Endothelial cell of umbilical vein (primary cell): ENCODE data around the gene SDC4. TPM values are rescaled to one million over a fixed set of nuclear protein-coding genes. Genes with fewer than 3 reads are reported as not detected.

ENCODE experiments used
- BruUV-seq: library from RNA; stranded (reverse); fragments of 400-500 nt; replicated peaks from 2 replicates; lab custom pipeline; 2021; lab: Mats Ljungman, UMichigan
- CTCF ChIA-PET: fragments of 300-600, 350-600 bp; sonication (Branson Sonifier 250); formaldehyde crosslinking; loops from one replicate; lab custom pipeline; 2021; ENCODE audit warnings: antibody characterized with exemption, inconsistent platforms; lab: Charles Lee
- POLR2A ChIA-PET: fragments of 300-600, 350-600 bp; sonication (Branson Sonifier 250); formaldehyde crosslinking; loops from one replicate; lab custom pipeline; 2021; ENCODE audit warnings: antibody characterized with exemption, inconsistent platforms; lab: Charles Lee
- DNase-seq: peaks from one replicate; pipeline ENCODE4 v3.0.0-alpha.2; 2011; ENCODE audit warnings: low read depth, low spot score
- FAIRE-seq: peaks from 2 replicates; lab custom pipeline; 2011; peaks lifted over from hg19 to GRCh38; lab: Jason Lieb, UNC
- H2AFZ ChIP-seq: 2 replicates; pipeline ENCODE4 v1.6.0; 2012; ENCODE audit warnings: low read depth, low read length, control low read depth, inconsistent platforms
- H3K27ac ChIP-seq: 2 replicates; pipeline ENCODE4 v1.5.1; 2011; ENCODE audit warnings: low read depth, mild to moderate bottlenecking, control low read depth, low read length, moderate library complexity; ENCODE audit not compliant: insufficient read depth
- H3K27me3 ChIP-seq, 2 experiments: 2 replicates each; pipeline versions ENCODE4 v1.6.0 to v1.6.1; 2011; ENCODE audit warnings: low read length in 2 of 2, mixed read lengths in 1 of 2; ENCODE audit not compliant: control insufficient read depth in 2 of 2, insufficient read depth in 2 of 2
- H3K36me3 ChIP-seq, 2 experiments: 2 replicates in 1 of 2; 3 replicates in 1 of 2; pipeline ENCODE4 v1.5.1; 2011; ENCODE audit warnings: low read length in 2 of 2, mild to moderate bottlenecking in 1 of 2, moderate library complexity in 1 of 2; ENCODE audit not compliant: control insufficient read depth in 2 of 2, insufficient read depth in 2 of 2; ENCODE audit errors: extremely low read depth in 1 of 2
- H3K4me1 ChIP-seq: 3 replicates; pipeline ENCODE4 v1.5.1; 2011; ENCODE audit warnings: mild to moderate bottlenecking, low read length; ENCODE audit not compliant: control insufficient read depth, insufficient read depth; ENCODE audit errors: extremely low read depth
- H3K4me2 ChIP-seq: 2 replicates; pipeline ENCODE4 v1.6.1; 2011; ENCODE audit warnings: low read length, control low read depth, mixed read lengths; ENCODE audit not compliant: insufficient read depth
- H3K4me3 ChIP-seq, 3 experiments: fragments of 200-600 bp in 1 of 3; sonication (generic), shearing (Covaris generic) in 1 of 3; replicated peaks in 1 of 3; 2 replicates each; pipeline ENCODE4 v1.5.1; 2011 to 2016; ENCODE audit warnings: control low read depth in 3 of 3, low read length in 3 of 3, mild to moderate bottlenecking in 2 of 3, inconsistent platforms in 1 of 3, low read depth in 1 of 3, moderate library complexity in 1 of 3; ENCODE audit not compliant: insufficient read depth in 1 of 3
- H3K79me2 ChIP-seq: 2 replicates; pipeline ENCODE4 v1.6.0; 2012; ENCODE audit warnings: low read length, inconsistent platforms; ENCODE audit not compliant: control insufficient read depth, insufficient read depth
- H3K9ac ChIP-seq: replicated peaks from 2 replicates; pipeline ENCODE3; 2011; ENCODE audit warnings: low read length, control low read depth; ENCODE audit not compliant: insufficient read depth; ENCODE audit errors: extremely low read depth
- H3K9me1 ChIP-seq: replicated peaks from 3 replicates; pipeline ENCODE4 v1.6.0; 2011; ENCODE audit warnings: mild to moderate bottlenecking, low read length; ENCODE audit not compliant: control insufficient read depth, insufficient read depth; ENCODE audit errors: extremely low read depth
- H3K9me3 ChIP-seq: replicated peaks from 2 replicates; pipeline ENCODE4 v1.5.1; 2012; ENCODE audit warnings: low read length, inconsistent platforms; ENCODE audit not compliant: control insufficient read depth, insufficient read depth
- H4K20me1 ChIP-seq: replicated peaks from 2 replicates; pipeline ENCODE3; 2011; ENCODE audit warnings: mild to moderate bottlenecking, low read length; ENCODE audit not compliant: control insufficient read depth, insufficient read depth; ENCODE audit errors: extremely low read depth
- CTCF ChIP-seq, 2 donors: IDR thresholded peaks; 1 replicate in 1 of 2; 2 replicates in 1 of 2; pipeline ENCODE4 v1.5.1; 2011; ENCODE audit warnings: low read length in 2 of 2, mild to moderate bottlenecking in 2 of 2, moderate library complexity in 2 of 2, control low read depth in 1 of 2, inconsistent platforms in 1 of 2, low read depth in 1 of 2; ENCODE audit not compliant: insufficient read depth in 1 of 2; ENCODE audit errors: extremely low read depth in 1 of 2
- EZH2 ChIP-seq: IDR thresholded peaks from 2 replicates; pipeline ENCODE4 v1.6.1; 2012; ENCODE audit warnings: borderline replicate concordance, low read depth, mild to moderate bottlenecking, moderate library complexity, low read length, inconsistent platforms; ENCODE audit not compliant: severe bottlenecking
- FOS ChIP-seq: IDR thresholded peaks from 2 replicates; pipeline ENCODE4 v1.6.1; 2011; ENCODE audit warnings: mild to moderate bottlenecking, low read length, moderate library complexity, borderline replicate concordance; ENCODE audit not compliant: insufficient read depth
- GATA2 ChIP-seq: IDR thresholded peaks from 2 replicates; pipeline ENCODE4 v1.7.0; 2011; ENCODE audit warnings: low read depth, mild to moderate bottlenecking, moderate library complexity, mixed read lengths, low read length; ENCODE audit not compliant: insufficient read length, insufficient read depth
- JUN ChIP-seq: IDR thresholded peaks from 2 replicates; pipeline ENCODE4 v1.6.1; 2011; ENCODE audit warnings: borderline replicate concordance, low read depth; ENCODE audit not compliant: insufficient read length, insufficient read depth
- MAX ChIP-seq: IDR thresholded peaks from 2 replicates; pipeline ENCODE4 v1.6.1; 2011; ENCODE audit not compliant: insufficient read depth, insufficient read length
- MYC ChIP-seq: IDR thresholded peaks from one replicate; pipeline ENCODE4 v1.6.1; 2011; ENCODE audit warnings: mild to moderate bottlenecking, low read depth, low read length
- POLR2A ChIP-seq: IDR thresholded peaks from 2 replicates; pipeline ENCODE4 v1.6.1; 2012; ENCODE audit warnings: low read depth, mild to moderate bottlenecking, control low read depth, low read length
- POLR2AphosphoS5 ChIP-seq: IDR thresholded peaks from 2 replicates; pipeline ENCODE4 v1.6.1; 2012; ENCODE audit warnings: low read depth, mild to moderate bottlenecking, control low read depth, low read length, moderate library complexity; ENCODE audit not compliant: insufficient read depth
- dilution Hi-C: fragments of 300-500 bp; cut with MboI; formaldehyde crosslinking; loops from one replicate; pipeline ENCODE4 v1.15.0; 2019; ENCODE audit warnings: low sequenced_read_pairs; ENCODE audit not compliant: extremely low pct_ligation_motif_present
- intact Hi-C: fragments of 100-400 bp; cut with micrococcal nuclease; formaldehyde crosslinking; loops from one replicate; pipeline ENCODE4 v1.10.0; 2022
- polyA plus RNA-seq, 4 experiments: library from polyadenylated mRNA; depleted of rRNA in 3 of 4; stranded (reverse) in 3 of 4; unstranded in 1 of 4; fragments of >200 nt; gene quantifications; 2 replicates each; pipeline versions ENCODE4 v1.2.1 to v1.2.3, GENCODE V29; 2011 to 2012; ENCODE audit warnings: missing spikeins in 1 of 4
- total RNA-seq: library from RNA; stranded (reverse); gene quantifications from 2 replicates; pipeline ENCODE4 v1.2.3, GENCODE V29; 2021

SDC4 gene
- total and polyA plus RNA-seq, 2 donors (not counting 3 experiments of a cell fraction or from before 2014, with no cell fraction given) = 26.3 to 32.0 TPM

GRCh38 chr20:45329497-45330319 is 18.5 kb downstream of the SDC4 start:
- Histone ChIP-seq H3K36me3 (peaks cover 8 to 14% of the 10 kb centered on the region in 2 experiments), H3K4me2 (no peak overlapping the region), H3K9me1 (no peaks in the 10 kb centered on the region), H4K20me1 (no peaks in the 10 kb centered on the region), H3K4me1 (no peaks in the 10 kb centered on the region), H3K27ac (no peak overlapping the region), H3K27me3 (no peaks in the 10 kb centered on the region), H3K79me2 (no peaks in the 10 kb centered on the region), H2AFZ (no peak overlapping the region), H3K4me3 (no peak overlapping the region), H3K9ac (no peak overlapping the region), H3K9me3 (no peaks in the 10 kb centered on the region)
- no TSS peak for BruUV-seq
- FAIRE-seq (no peak), DNase-seq (no peak)
- POLR2A ChIA-PET = no interaction called here
- intact Hi-C loops (loop anchor here (1.0 kb wide), 1 partner anchor 10 kb away; no protein-coding TSS in a partner anchor), dilution Hi-C loops (no loop called here)
- CTCF ChIA-PET = interaction anchor here (1.0 to 15.2 kb wide), 2 partner anchors 107 to 125 kb away, joined by 3 to 389 read pairs; no protein-coding TSS in a partner anchor
- TF ChIP-seq JUN = no peak
- no peak for TF ChIP-seq MAX
- TF ChIP-seq MYC = no peak
- TF ChIP-seq CTCF (IDR thresholded peaks at IDR 0.05; ENCODE audit: extremely low read depth in 1 of 2, insufficient read depth in 1 of 2, low read depth in 1 of 2, low read length in 2 of 2) = no peak
- TF ChIP-seq POLR2A = no peak
- no peak for TF ChIP-seq GATA2
- no peak for TF ChIP-seq FOS
- no peak for TF ChIP-seq EZH2
- no peak for TF ChIP-seq POLR2AphosphoS5
